Mucosa of rectum (tissue), 2 donors: ENCODE data around the gene TMCC1.

Experiments used
- H3K27ac ChIP-seq, 2 donors: one replicate each; pipeline ENCODE4 v1.7.0; 2013; ENCODE audit warnings: inconsistent platforms in 2 of 2, low read depth in 2 of 2, low read length in 2 of 2
- H3K27me3 ChIP-seq, 2 donors: one replicate each; pipeline ENCODE4 v1.7.0; 2013; ENCODE audit warnings: low read length in 2 of 2; ENCODE audit not compliant: control insufficient read depth in 2 of 2, insufficient read depth in 2 of 2
- H3K36me3 ChIP-seq, 2 donors: one replicate each; pipeline ENCODE4 v1.7.0; 2013; ENCODE audit warnings: low read length in 2 of 2; ENCODE audit not compliant: control insufficient read depth in 2 of 2, insufficient read depth in 2 of 2
- H3K4me1 ChIP-seq, 2 donors: one replicate each; pipeline ENCODE4 v1.7.0; 2013; ENCODE audit warnings: low read length in 2 of 2, mild to moderate bottlenecking in 1 of 2; ENCODE audit not compliant: control insufficient read depth in 2 of 2, insufficient read depth in 2 of 2
- H3K4me3 ChIP-seq, 2 donors: one replicate each; pipeline ENCODE4 v1.7.0; 2013; ENCODE audit warnings: low read length in 2 of 2
- H3K9ac ChIP-seq, 2 donors: one replicate each; pipeline ENCODE4 v1.7.0; 2013; ENCODE audit warnings: low read length in 2 of 2, low read depth in 1 of 2, mild to moderate bottlenecking in 1 of 2
- H3K9me3 ChIP-seq, 2 donors: one replicate each; pipeline ENCODE4 v1.7.0; 2013; ENCODE audit warnings: low read length in 2 of 2; ENCODE audit not compliant: control insufficient read depth in 2 of 2
- donor health status: healthy.
- donor health status: Normal muscosa, but diverticular disease.

The TMCC1 gene

DNA sequence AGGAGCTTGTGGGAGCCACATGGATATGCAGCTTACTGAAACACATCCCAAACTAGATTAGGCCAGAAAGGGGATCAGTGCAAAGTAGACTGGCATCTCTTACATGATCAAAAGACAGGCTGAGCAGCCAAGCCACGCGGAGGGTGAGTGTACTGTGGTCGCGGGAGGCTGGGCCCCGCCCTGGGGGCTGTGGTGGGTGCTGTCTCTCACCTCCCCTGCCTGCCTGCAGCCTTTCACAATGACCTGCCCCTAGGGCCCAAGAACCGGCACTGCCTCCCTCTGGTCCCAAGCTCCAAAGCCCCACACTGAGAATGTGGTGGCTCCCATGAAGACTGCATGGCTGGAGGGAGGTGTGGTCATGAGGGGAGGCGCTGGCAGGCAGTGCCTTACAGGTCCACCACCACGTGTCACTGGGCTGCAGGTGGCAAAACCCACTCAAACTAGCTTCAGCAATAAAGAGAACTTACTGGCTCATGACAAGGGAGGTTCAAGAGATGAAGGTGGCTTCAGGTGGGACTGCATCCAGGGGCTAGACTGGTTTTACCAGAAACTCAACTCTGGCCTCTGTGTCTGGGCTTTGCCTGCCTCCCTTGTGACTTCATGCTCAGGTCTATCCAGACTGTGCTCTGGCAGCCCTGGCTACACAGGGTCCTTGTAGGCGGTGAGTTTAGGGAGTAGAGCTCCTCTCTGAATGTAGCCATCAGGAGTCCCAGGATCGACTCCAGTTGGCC lies 259.6 kb downstream of the TMCC1 start:
- peaks cover 0 to 3% of the 10 kb centered on the region in 2 donors for H3K9me3 ChIP-seq
- no peak overlapping the region for H3K4me3 ChIP-seq
- no peaks in the 10 kb centered on the region for H3K36me3 ChIP-seq
- no peak overlapping the region for H3K9ac ChIP-seq
- H3K27ac ChIP-seq: no peak overlapping the region
- no peaks in the 10 kb centered on the region for H3K27me3 ChIP-seq
- H3K4me1 ChIP-seq: no peaks in the 10 kb centered on the region

GRCh38 chr3:129632977-129633376 lies 260.5 kb downstream of the TMCC1 start:
- no peak overlapping the region for H3K27ac ChIP-seq
- H3K4me3 ChIP-seq: no peak overlapping the region
- H3K4me1 ChIP-seq: peaks cover 2 to 3% of the 10 kb centered on the region in 2 donors
- H3K9ac ChIP-seq: no peak overlapping the region
- no peaks in the 10 kb centered on the region for H3K27me3 ChIP-seq
- H3K36me3 ChIP-seq: no peaks in the 10 kb centered on the region
- peaks cover 0 to 3% of the 10 kb centered on the region in 2 donors for H3K9me3 ChIP-seq

GRCh38 chr3:129632556-129632955 lies 261.0 kb downstream of the TMCC1 start:
- Histone ChIP-seq H3K4me3 (no peak overlapping the region), H3K27ac (no peak overlapping the region), H3K36me3 (no peaks in the 10 kb centered on the region), H3K9me3 (peaks cover 0 to 3% of the 10 kb centered on the region in 2 donors), H3K9ac (no peak overlapping the region), H3K4me1 (peaks cover 2 to 6% of the 10 kb centered on the region in 2 donors), H3K27me3 (no peaks in the 10 kb centered on the region)

- H3K4me3 ChIP-seq: no peak overlapping the region
- no peaks in the 10 kb centered on the region for H3K27me3 ChIP-seq
These were observed 261.5 kb downstream of the TMCC1 start for GRCh38 chr3:129632056-129632455.

GRCh38 chr3:129629011-129629410 lies 264.5 kb downstream of the TMCC1 start:
- Histone ChIP-seq H3K9me3 (no peaks in the 10 kb centered on the region), H3K4me3 (no peak overlapping the region), H3K27ac (no peak overlapping the region), H3K9ac (no peak overlapping the region), H3K36me3 (no peaks in the 10 kb centered on the region), H3K4me1 (peaks cover 19 to 29% of the 10 kb centered on the region in 2 donors), H3K27me3 (no peaks in the 10 kb centered on the region)

More at GRCh38 chr3:129632056-129632455, 261.5 kb downstream of the TMCC1 start:
- Histone ChIP-seq H3K27ac (no peak overlapping the region), H3K9me3 (peaks cover 0 to 3% of the 10 kb centered on the region in 2 donors), H3K9ac (no peak overlapping the region), H3K36me3 (no peaks in the 10 kb centered on the region), H3K4me1 (peaks cover 2 to 8% of the 10 kb centered on the region in 2 donors)

DNA sequence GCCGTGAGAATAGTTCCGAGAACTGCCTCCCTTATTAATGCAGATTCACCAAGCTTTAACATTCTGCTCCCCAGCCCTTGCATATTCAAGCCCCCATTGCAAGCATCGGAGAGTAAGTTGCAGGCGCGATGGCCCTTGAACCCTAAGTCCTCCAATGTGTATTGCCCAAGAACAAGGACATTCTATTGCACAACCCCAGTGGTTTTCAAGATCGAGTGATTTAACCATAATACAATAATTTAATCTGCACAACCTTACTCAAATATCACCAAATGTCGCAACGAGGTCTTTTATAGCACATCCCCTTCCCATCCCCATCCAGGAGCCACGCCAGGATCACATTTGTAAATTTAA lies 265.4 kb downstream of the TMCC1 start:
- Histone ChIP-seq H3K36me3 (no peaks in the 10 kb centered on the region), H3K4me3 (peak overlapping the region; percentile 66 to 84), H3K9ac (peak overlapping the region; percentile 85 to 93), H3K4me1 (peaks cover 25 to 38% of the 10 kb centered on the region in 2 donors), H3K9me3 (no peaks in the 10 kb centered on the region), H3K27me3 (no peaks in the 10 kb centered on the region), H3K27ac (peak overlapping the region; percentile 94 to 97)

GRCh38 chr3:129627350-129628168 lies 266.0 kb downstream of the TMCC1 start:
- Histone ChIP-seq H3K9me3 (no peaks in the 10 kb centered on the region), H3K27ac (peak overlapping the region; percentile 94 to 97), H3K4me1 (peaks cover 31 to 43% of the 10 kb centered on the region in 2 donors), H3K4me3 (peak overlapping the region; percentile 66 to 84), H3K9ac (peak overlapping the region; percentile 85 to 93), H3K36me3 (no peaks in the 10 kb centered on the region), H3K27me3 (no peaks in the 10 kb centered on the region)

GRCh38 chr3:129626744-129627349 lies 266.7 kb downstream of the TMCC1 start:
- Histone ChIP-seq H3K36me3 (no peaks in the 10 kb centered on the region), H3K4me1 (peaks cover 33 to 45% of the 10 kb centered on the region in 2 donors)

DNA sequence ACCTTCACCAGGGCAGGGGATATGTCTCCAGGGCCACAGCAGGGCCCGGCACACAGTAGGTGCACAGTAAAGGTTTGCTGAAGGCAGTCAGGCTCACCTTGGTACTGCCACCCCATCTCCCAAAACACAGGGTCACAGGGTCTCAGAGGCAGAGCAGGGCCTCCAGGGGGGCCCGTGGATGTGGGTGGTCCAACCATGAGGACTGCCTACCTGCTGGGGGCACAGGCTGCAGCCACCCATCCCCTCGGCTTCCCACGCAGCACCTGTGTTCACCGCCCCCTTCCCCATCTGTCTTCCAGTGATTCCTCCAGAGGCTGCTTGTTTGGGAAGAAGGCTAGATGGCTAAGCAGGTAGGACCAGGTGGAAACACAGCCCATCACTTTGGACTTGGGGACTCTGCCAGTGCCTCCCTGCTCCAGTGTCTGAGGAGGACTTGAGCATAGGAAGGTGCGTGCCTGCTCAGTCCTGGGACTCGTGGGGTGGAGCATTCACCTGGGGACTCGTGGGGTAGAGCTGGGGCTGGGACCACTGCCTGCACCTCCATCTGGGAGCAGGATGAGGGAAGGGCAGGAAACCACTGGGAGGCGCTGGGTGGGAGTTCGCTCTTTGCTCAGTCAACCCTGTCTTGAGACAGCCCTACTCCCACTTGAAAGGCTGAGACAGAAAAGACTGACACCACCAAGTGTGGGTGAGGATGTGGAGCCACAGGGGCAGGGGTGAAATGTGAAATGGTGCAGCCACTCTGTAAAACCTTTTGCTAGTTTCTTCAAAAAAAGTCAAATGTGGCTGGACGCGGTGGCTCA lies 268.2 kb downstream of the TMCC1 start:
- Histone ChIP-seq H3K4me3 (no peak overlapping the region), H3K9ac (peak overlapping the region in 1 of 2 donors; percentile 41), H3K36me3 (no peaks in the 10 kb centered on the region), H3K9me3 (no peaks in the 10 kb centered on the region), H3K27ac (peak overlapping the region; percentile 65 to 78), H3K4me1 (peaks cover 33 to 45% of the 10 kb centered on the region in 2 donors), H3K27me3 (no peaks in the 10 kb centered on the region)

More at GRCh38 chr3:129626744-129627349, 266.7 kb downstream of the TMCC1 start:
- H3K9me3 ChIP-seq: no peaks in the 10 kb centered on the region
- peak overlapping the region; percentile 66 to 84 for H3K4me3 ChIP-seq
- H3K9ac ChIP-seq: peak overlapping the region; percentile 85 to 93
- H3K27me3 ChIP-seq: no peaks in the 10 kb centered on the region
- H3K27ac ChIP-seq: peak overlapping the region; percentile 94 to 97
